ENCODE data around the gene SLC20A1.
"Not testable (repeated sequence)": the region's sequence is repeated elsewhere in the genome, so short reads cannot be mapped to it uniquely, and the experiment has no call there.

Gene SLC20A1

DNA sequence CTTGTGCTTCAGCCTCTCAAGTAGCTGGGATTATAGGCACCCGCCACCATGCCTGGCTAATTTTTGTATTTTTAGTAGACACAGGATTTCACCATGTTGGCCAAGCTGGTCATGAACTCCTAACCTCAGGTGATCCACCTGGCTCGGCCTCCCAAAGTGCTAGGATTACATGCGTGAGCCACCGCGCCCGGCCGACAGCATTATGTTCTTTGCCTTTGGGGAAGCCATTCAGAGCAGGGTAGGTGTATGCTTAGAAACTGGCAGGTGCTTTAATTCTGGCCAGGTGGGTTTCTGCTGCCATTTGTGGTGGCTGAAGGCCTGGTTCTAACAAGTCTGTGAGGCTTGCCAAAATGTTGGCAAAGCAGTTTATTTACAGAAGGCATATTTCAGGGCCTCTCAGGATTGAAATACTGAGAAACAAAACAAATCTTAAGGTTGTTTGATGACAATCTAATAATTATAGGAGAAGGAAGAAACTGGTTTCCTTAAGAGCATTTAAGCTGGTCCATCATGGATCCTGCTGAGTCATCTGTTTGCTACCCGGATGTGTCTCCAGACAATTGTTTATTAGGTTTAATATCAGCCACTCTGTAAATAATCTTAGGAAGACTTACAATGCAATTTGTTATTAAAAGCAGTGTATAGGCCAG, 16.0 kb downstream of the SLC20A1 start:
- Histone ChIP-seq H4K20me1 (peaks cover 29% of the 10 kb centered on the region), H3K4me3 (no peak overlapping the region), H3K9me3 (no peaks in the 10 kb centered on the region), H3K27me3 (no peaks in the 10 kb centered on the region), H3K27ac (no peak overlapping the region), H3K4me2 (no peak overlapping the region), H3K4me1 (no peaks in the 10 kb centered on the region), H3K9ac (no peak overlapping the region), H3K36me3 (peaks cover 92% of the 10 kb centered on the region)
- no peak for TF ChIP-seq Cebpa-rat (IDR thresholded peaks at IDR 0.05)

DNA sequence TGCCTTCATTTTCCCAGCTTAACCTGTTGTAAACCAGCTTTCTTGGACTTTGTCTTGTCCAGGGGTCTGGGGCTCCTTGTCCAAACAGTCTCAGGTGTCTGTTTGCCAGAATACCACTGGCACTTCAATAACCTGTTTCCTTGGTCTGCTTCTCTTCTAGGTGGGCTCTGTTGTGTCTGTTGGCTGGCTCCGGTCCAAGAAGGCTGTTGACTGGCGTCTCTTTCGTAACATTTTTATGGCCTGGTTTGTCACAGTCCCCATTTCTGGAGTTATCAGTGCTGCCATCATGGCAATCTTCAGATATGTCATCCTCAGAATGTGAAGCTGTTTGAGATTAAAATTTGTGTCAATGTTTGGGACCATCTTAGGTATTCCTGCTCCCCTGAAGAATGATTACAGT, 17.0 kb downstream of the SLC20A1 start:
- Histone ChIP-seq H3K27ac (no peak overlapping the region), H3K36me3 (peaks cover 83% of the 10 kb centered on the region), H3K4me2 (no peak overlapping the region)

DNA sequence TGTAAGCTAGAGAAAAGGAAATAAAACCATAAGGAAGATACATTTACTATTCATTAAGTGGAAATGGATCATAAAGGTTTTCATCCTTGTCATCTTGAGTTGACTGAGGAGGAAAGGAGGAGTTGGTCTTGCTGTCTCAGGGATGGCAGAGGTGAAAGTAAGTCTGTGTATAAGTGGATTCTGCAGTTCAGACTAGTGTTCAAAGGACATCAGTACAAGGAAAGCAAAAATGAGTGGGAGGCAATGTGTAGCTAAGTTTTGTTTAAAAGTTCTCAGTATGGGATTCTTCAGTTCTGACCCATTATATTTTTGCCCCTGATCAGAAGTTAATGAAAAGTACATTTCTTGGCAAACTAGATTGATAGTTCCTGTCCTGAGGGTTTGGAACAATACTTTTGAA, 18.9 kb downstream of the SLC20A1 start:
- TF ChIP-seq Cebpa-rat (IDR thresholded peaks at IDR 0.05): no peak
- H3K27ac ChIP-seq: no peak overlapping the region
- no peaks in the 10 kb centered on the region for H3K9me3 ChIP-seq
- peaks cover 63% of the 10 kb centered on the region for H3K36me3 ChIP-seq
- no peak overlapping the region for H3K9ac ChIP-seq
- H4K20me1 ChIP-seq: peaks cover 23% of the 10 kb centered on the region
- H3K4me1 ChIP-seq: no peaks in the 10 kb centered on the region
- H3K4me3 ChIP-seq: no peak overlapping the region
- no peaks in the 10 kb centered on the region for H3K27me3 ChIP-seq
- no peak overlapping the region for H3K4me2 ChIP-seq

More for the DNA sequence above, 17.0 kb downstream of the SLC20A1 start:
- no peaks in the 10 kb centered on the region for H3K4me1 ChIP-seq
- no peak for TF ChIP-seq Cebpa-rat (IDR thresholded peaks at IDR 0.05)
- no peak overlapping the region for H3K4me3 ChIP-seq
- H3K27me3 ChIP-seq: no peaks in the 10 kb centered on the region
- no peaks in the 10 kb centered on the region for H3K9me3 ChIP-seq
- H3K9ac ChIP-seq: no peak overlapping the region
- H4K20me1 ChIP-seq: peaks cover 29% of the 10 kb centered on the region

DNA sequence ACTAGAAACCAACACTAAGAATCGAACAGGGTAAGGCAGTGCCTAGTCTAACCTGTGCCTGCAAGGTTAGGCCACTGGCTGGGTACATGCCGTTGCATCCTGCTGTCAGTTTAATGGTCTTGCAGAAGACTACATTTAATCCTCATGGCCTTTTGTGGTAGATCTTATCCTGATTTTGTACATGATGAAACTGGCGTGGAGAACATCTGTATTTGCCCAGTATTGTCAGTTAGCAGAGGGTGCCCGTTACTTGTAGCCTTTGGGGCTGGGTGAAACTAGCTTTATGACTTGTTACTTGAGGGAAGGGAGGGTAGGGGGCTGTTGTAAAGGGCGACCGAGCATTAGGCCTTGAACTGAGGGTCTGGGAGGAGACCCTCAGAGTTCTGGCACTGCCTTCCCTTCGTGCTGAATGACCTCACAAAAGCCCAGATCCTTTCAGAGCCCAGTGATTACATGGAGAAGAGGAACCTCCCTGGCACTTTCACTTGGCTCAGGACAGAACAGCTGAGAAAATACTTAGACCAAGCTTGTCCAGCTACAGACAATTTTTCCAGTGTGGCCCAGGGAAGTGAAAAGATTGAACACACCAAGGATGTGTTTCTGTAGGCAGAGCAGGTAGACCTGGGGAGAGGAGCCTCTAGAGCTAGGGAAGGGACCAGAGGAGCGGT, 19.5 kb downstream of the SLC20A1 start:
- peaks cover 18% of the 10 kb centered on the region for H4K20me1 ChIP-seq
- H3K4me2 ChIP-seq: no peak overlapping the region
- no peaks in the 10 kb centered on the region for H3K9me3 ChIP-seq
- no peak overlapping the region for H3K9ac ChIP-seq
- H3K4me1 ChIP-seq: no peaks in the 10 kb centered on the region
- no peaks in the 10 kb centered on the region for H3K27me3 ChIP-seq
- peaks cover 57% of the 10 kb centered on the region for H3K36me3 ChIP-seq
- H3K4me3 ChIP-seq: no peak overlapping the region
- H3K27ac ChIP-seq: no peak overlapping the region
- TF ChIP-seq Cebpa-rat (IDR thresholded peaks at IDR 0.05): no peak

DNA sequence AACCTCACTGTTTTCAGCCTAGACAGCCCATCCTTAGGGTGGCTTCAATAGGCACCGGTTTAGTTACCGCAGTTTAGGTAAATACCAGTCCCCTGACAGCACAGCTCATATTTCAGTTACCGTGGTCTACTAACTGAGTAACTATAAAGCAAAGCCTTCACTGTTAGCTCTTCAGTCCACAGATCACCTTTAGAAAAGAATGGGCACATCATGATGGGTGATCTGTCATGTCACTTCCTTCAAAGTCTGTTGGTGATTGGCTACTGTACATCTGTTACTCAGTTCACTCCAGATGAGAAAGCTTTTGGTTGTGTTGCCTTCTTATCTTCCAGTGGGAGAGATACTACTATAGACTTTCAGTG, 21.0 kb downstream of the SLC20A1 start:
- no peak overlapping the region for H3K9ac ChIP-seq
- H3K4me3 ChIP-seq: no peak overlapping the region
- no peak for TF ChIP-seq Cebpa-rat (IDR thresholded peaks at IDR 0.05)
- H3K27me3 ChIP-seq: no peaks in the 10 kb centered on the region
- H3K9me3 ChIP-seq: no peaks in the 10 kb centered on the region
- peaks cover 42% of the 10 kb centered on the region for H3K36me3 ChIP-seq
- no peak overlapping the region for H3K27ac ChIP-seq
- no peaks in the 10 kb centered on the region for H3K4me1 ChIP-seq
- peaks cover 3% of the 10 kb centered on the region for H4K20me1 ChIP-seq
- H3K4me2 ChIP-seq: no peak overlapping the region

DNA sequence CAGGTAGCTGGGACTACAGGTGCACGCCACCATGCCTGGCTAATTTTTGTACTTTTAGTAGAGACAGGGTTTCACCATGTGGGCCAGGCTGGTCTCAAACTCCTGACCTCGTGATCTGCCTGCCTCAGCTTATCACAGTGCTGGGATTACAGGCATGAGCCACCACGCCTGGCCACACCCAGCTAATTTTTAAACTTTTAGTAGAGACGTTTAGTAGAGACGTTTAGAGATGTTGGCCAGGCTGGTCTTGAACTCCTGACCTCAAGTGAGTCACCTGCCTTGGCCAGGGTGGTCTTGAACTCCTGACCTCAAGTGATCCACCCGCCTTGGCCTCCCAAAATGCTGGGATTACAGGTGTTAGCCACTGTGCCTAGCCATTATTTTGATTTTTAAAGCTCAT, 21.8 kb downstream of the SLC20A1 start:
- H3K27ac ChIP-seq, H3K4me1 ChIP-seq, H3K4me2 ChIP-seq, H3K9me3 ChIP-seq, H4K20me1 ChIP-seq, H3K4me3 ChIP-seq, H3K9ac ChIP-seq, H3K27me3 ChIP-seq: not testable (repeated sequence)
- peaks cover 34% of the 10 kb centered on the region for H3K36me3 ChIP-seq

DNA sequence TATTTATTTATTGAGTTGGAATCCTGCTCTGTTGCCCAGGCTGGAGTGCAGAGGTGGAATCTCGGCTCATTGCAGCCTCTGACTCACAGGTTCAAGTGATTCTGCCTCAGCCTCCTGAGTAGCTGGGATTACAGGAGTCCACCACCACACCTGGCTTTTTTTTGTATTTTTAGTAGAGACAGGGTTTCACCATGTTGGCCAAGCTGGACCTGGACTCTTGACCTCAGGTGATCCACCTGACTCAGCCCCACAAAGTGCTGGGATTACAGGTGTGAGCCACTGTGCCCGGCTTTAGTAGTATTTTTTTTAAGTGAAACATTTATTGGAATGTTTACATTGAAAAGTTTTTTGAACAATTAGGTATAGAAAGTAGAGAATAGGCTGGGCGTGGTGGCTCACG, 23.9 kb downstream of the SLC20A1 start:
- H3K4me2 ChIP-seq: no peak overlapping the region
- H3K27me3 ChIP-seq: no peaks in the 10 kb centered on the region
- H4K20me1 ChIP-seq: no peaks in the 10 kb centered on the region
- H3K27ac ChIP-seq: no peak overlapping the region
- H3K9ac ChIP-seq: no peak overlapping the region
- H3K9me3 ChIP-seq: no peaks in the 10 kb centered on the region
- no peak for TF ChIP-seq Cebpa-rat (IDR thresholded peaks at IDR 0.05)
- peaks cover 13% of the 10 kb centered on the region for H3K4me1 ChIP-seq
- H3K4me3 ChIP-seq: no peak overlapping the region
- peaks cover 13% of the 10 kb centered on the region for H3K36me3 ChIP-seq

DNA sequence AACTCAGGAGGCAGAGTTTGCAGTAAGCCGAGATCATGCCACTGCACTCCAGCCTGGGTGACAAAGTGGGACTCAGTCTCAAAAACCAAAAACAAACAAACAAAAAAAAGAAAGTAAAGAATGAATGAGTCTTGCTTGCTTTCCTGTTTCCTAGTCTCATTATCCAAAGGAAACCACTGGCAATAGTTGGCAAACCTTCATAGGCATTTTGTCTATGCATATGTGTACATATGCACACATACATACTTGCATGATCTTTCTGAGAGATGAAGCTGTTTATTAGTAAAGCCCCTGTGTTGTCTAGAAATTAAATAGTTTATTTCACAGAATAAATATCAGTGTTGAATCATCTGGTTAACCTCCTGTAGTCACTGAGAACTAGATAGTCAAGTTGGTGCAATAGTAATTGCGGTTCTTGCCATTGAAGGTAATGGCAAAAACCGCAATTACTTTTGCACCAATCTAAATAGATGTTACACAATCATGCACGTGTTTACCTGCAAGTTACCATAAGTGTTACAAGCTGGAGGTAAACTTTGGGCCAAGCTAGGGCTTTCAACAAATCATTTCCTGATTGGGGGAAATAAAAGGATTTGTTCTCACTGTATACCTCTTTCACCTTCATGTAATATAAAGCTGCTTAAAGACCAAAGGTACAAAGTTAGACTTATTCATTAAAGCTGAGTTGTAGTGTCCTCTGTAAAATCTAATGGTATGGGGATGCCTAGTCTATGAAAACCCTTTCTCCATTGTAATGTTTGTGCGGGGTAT, 24.7 kb downstream of the SLC20A1 start:
- Histone ChIP-seq H4K20me1 (no peaks in the 10 kb centered on the region), H3K4me1 (peaks cover 15% of the 10 kb centered on the region), H3K9me3 (no peaks in the 10 kb centered on the region), H3K4me3 (no peak overlapping the region), H3K4me2 (no peak overlapping the region), H3K27me3 (no peaks in the 10 kb centered on the region), H3K36me3 (peaks cover 5% of the 10 kb centered on the region), H3K27ac (no peak overlapping the region), H3K9ac (no peak overlapping the region)
- no peak for TF ChIP-seq Cebpa-rat (IDR thresholded peaks at IDR 0.05)

DNA sequence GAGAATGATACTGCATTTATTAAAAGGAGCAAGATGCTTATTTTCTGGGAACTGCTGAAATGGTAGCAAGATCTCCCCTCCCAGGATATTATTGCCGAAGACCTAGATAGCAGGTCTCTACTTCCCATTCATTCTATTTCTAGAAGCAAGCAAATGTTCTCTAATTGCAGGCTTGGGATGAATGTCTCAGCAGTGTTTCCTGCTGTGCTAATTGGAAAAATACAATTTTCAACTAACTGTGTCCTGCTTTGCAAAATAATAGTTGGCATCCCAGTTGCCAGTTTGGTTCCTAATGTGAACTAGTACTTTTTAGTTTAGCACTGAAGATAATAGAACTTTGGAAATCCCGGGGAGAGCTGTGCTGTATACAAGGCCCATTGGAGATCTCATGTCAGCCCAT, 26.1 kb downstream of the SLC20A1 start:
- Histone ChIP-seq H3K4me3 (no peak overlapping the region), H3K4me2 (no peak overlapping the region), H3K27ac (no peak overlapping the region), H3K36me3 (no peaks in the 10 kb centered on the region), H4K20me1 (no peaks in the 10 kb centered on the region), H3K9ac (no peak overlapping the region), H3K4me1 (peaks cover 15% of the 10 kb centered on the region), H3K9me3 (no peaks in the 10 kb centered on the region), H3K27me3 (no peaks in the 10 kb centered on the region)
- TF ChIP-seq Cebpa-rat (IDR thresholded peaks at IDR 0.05): no peak

DNA sequence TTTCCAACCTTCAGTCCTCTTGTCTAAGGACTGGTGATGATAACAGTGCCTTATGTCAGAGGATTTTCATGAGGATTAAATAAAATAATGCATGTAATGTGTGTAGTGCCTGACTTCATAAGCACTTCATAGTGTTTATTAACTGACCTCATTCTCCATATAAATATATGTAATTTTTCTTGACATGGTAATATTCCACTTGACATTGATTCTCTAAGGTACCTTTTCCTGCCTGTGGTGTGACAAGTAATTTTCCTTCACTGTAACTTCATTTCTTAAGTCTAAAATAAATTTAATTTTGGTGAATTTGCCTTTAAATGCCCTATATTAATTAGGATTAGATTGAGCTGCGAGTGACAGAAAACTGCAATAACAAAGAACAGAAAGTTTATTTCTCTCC, 27.3 kb downstream of the SLC20A1 start:
- no peak overlapping the region for H3K9ac ChIP-seq
- no peaks in the 10 kb centered on the region for H3K36me3 ChIP-seq
- TF ChIP-seq Cebpa-rat (IDR thresholded peaks at IDR 0.05): no peak
- no peak overlapping the region for H3K4me2 ChIP-seq
- H3K27ac ChIP-seq: no peak overlapping the region
- H3K27me3 ChIP-seq: no peaks in the 10 kb centered on the region
- H3K4me3 ChIP-seq: no peak overlapping the region
- H4K20me1 ChIP-seq: no peaks in the 10 kb centered on the region
- peaks cover 15% of the 10 kb centered on the region for H3K4me1 ChIP-seq
- H3K9me3 ChIP-seq: no peaks in the 10 kb centered on the region

All from BLaER1 (cell line).